GM23248 (cell line): ENCODE measurements around the gene DOCK6. TPM values are rescaled to one million over a fixed set of nuclear protein-coding genes. Genes with fewer than 3 reads are reported as not detected.

Experiments used
- DNase-seq: peaks from one replicate; pipeline ENCODE4 v3.0.0-alpha.2; 2015
- H2AFZ ChIP-seq: fragments of 200-600 bp; sonication (generic); 2 replicates; pipeline ENCODE4 v1.6.1; 2016; ENCODE audit warnings: antibody characterized with exemption
- H3F3A ChIP-seq: fragments of 200-600 bp; sonication (generic); 2 replicates; pipeline ENCODE4 v1.6.1; 2016; ENCODE audit warnings: mild to moderate bottlenecking, antibody characterized with exemption, mixed run types; ENCODE audit not compliant: insufficient read depth
- H3K27ac ChIP-seq: fragments of 200-600 bp; sonication (generic); 2 replicates; pipeline ENCODE4 v1.5.1; 2016; ENCODE audit warnings: mild to moderate bottlenecking
- H3K27me3 ChIP-seq: fragments of 200-600 bp; sonication (generic); replicated peaks from 2 replicates; pipeline ENCODE4 v1.6.1; 2016; ENCODE audit warnings: mild to moderate bottlenecking; ENCODE audit not compliant: insufficient read depth
- H3K36me3 ChIP-seq: fragments of 200-600 bp; sonication (generic); 2 replicates; pipeline ENCODE4 v1.6.1; 2016; ENCODE audit warnings: low read depth, mild to moderate bottlenecking
- H3K4me1 ChIP-seq: fragments of 200-600 bp; sonication (generic); 2 replicates; pipeline ENCODE4 v1.6.1; 2016; ENCODE audit warnings: mild to moderate bottlenecking; ENCODE audit not compliant: insufficient read depth
- H3K4me2 ChIP-seq: fragments of 200-600 bp; sonication (generic); one replicate; pipeline ENCODE4 v1.6.1; 2016; ENCODE audit warnings: mild to moderate bottlenecking; ENCODE audit not compliant: unreplicated experiment
- H3K4me3 ChIP-seq: fragments of 200-600 bp; sonication (generic); 2 replicates; pipeline ENCODE4 v1.5.1; 2016; ENCODE audit warnings: mild to moderate bottlenecking
- H3K79me2 ChIP-seq: fragments of 200-600 bp; sonication (generic); 2 replicates; pipeline ENCODE4 v1.6.1; 2016; ENCODE audit warnings: mild to moderate bottlenecking; ENCODE audit not compliant: insufficient read depth
- H3K9ac ChIP-seq: fragments of 200-600 bp; sonication (generic); 2 replicates; pipeline ENCODE4 v1.6.1; 2016; ENCODE audit warnings: mild to moderate bottlenecking
- H3K9me2 ChIP-seq: fragments of 200-600 bp; sonication (generic); 2 replicates; pipeline ENCODE4 v1.6.1; 2016; ENCODE audit warnings: mixed run types, mild to moderate bottlenecking, moderate library complexity; ENCODE audit not compliant: insufficient read depth
- H3K9me3 ChIP-seq: fragments of 200-600 bp; sonication (generic); one replicate; pipeline ENCODE4 v1.6.1; 2017; ENCODE audit warnings: low read depth
- H4K20me1 ChIP-seq: fragments of 200-600 bp; sonication (generic); 2 replicates; pipeline ENCODE4 v1.6.0; 2016; ENCODE audit not compliant: insufficient read depth
- EZH2 ChIP-seq: fragments of 200-600 bp; sonication (generic); IDR thresholded peaks from 2 replicates; pipeline ENCODE4 v1.6.1; 2018; ENCODE audit warnings: antibody characterized with exemption, mild to moderate bottlenecking; ENCODE audit not compliant: insufficient read depth, poor library complexity, severe bottlenecking
- EZH2phosphoT487 ChIP-seq: fragments of 200-600 bp; sonication (generic); IDR thresholded peaks from 2 replicates; pipeline ENCODE4 v1.6.1; 2018; ENCODE audit warnings: antibody characterized with exemption, moderate library complexity, mild to moderate bottlenecking, low read depth; ENCODE audit not compliant: insufficient read depth
- WGBS, 2 experiments: methylation state at CpG; one replicate each; pipeline ENCODE4 v1.1.6; 2015 to 2017; ENCODE audit warnings: low lambda C conversion rate in 2 of 2, low coverage in 1 of 2; ENCODE audit errors: missing lambda C conversion rate in 2 of 2; 5-methylcytosine and 5-hydroxymethylcytosine counted together
- in situ Hi-C: fragments of 300-500 bp; cut with MboI; formaldehyde crosslinking; loops from 2 replicates; pipeline ENCODE4 v1.15.0; 2020
- polyA plus RNA-seq: library from polyadenylated mRNA; unstranded; fragments of >200 nt; fragmentation: Nextera tagmentation; extraction: Ambion mirVana; gene quantifications from 2 replicates; pipeline ENCODE4 v1.2.1, GENCODE V29; 2016
- total RNA-seq: library from RNA; depleted of rRNA; stranded (reverse); fragments of >200 nt; shearing (Covaris generic); gene quantifications from 2 replicates; pipeline ENCODE4 v1.2.3, GENCODE V29; 2014

Gene DOCK6
- total and polyA plus RNA-seq, 2 experiments from 2014 or later, result 10.7 to 11.8 TPM

DNA sequence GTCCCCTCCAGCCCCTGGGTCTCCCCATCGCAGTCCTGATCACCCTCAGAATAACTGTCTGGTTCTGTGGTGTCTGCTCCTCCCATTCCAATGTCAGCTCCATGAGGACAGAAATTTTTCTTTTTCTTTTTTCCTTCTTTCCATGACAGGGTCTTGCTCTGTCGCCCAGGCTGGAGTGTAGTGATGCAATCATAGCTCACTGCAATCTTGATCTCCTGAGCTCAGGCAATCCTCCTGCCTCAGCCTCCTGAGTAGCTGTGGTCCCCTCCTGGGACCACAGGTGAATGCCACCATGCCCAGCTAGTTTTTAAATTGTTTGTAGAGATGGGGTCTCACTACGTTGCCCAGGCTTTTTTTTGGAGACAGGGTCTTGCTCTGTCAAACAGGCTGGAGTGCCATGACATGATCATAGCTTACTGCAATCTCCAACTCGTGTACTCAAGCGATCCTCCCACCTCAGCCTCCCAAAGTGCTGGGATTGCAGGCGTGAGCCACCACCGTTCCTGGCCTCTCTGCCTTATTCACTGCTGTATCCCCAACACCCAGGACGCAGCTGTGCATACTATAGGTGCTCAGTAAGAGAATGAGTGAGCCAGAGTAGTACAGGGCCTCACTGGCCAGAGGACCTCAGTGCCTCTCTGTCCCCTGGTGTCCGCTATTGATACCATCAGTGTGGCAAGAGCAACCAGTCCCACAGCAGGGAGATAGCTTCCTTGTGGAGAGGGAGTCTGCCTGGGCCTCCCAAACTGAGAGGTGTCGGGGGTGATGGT, 5.2 kb upstream of the DOCK6 start:
- no peaks in the 10 kb centered on the region for H3K36me3 ChIP-seq
- H3F3A ChIP-seq, result no peaks in the 10 kb centered on the region
- H3K9me3 ChIP-seq, result no peaks in the 10 kb centered on the region
- in situ Hi-C loops, result no loop called here
- H4K20me1 ChIP-seq, result no peaks in the 10 kb centered on the region
- no peak overlapping the region for H3K27ac ChIP-seq
- H3K4me3 ChIP-seq, result no peak overlapping the region
- no peak for DNase-seq
- 85 to 91% methylated on average over 10 of the region's 10 CpGs for WGBS, 2 experiments
- no peaks in the 10 kb centered on the region for H3K27me3 ChIP-seq
- H3K79me2 ChIP-seq, result no peaks in the 10 kb centered on the region
- H3K9ac ChIP-seq, result no peak overlapping the region
- TF ChIP-seq EZH2phosphoT487 (no peak), EZH2 (no peak)
- peaks cover 6% of the 10 kb centered on the region; the same call in 1 of the 2 replicates for H3K4me1 ChIP-seq
- H2AFZ ChIP-seq, result no peak overlapping the region
- no peak overlapping the region for H3K4me2 ChIP-seq
- H3K9me2 ChIP-seq, result no peaks in the 10 kb centered on the region

DNA sequence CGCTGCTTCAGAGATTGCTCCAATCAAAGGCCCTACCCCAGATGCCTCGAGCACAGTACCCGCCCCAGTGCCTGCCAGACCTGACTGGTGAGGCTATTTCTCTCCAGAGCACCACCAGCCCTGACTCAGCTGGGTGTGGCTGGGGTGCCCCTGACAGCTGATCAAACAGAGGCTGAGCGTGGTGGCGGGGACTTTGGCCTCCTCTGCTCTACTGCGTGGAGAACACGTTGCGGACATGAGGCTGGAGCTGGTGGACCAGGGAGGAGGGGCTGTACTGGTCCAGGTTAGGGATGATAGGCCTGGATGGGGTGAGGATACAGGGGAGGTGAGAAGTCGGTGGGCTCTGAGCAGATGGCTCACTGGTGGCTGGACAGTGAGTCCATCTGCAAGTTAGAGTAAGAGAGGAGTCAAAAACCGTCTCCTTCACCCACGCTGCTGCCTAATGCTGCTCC, 3.5 kb upstream of the DOCK6 start:
- H3K27me3 ChIP-seq, result no peaks in the 10 kb centered on the region
- no peak overlapping the region for H3K27ac ChIP-seq
- 60 to 70% methylated on average over 11 of the region's 11 CpGs for WGBS, 2 experiments
- H3K9ac ChIP-seq, result no peak overlapping the region
- H2AFZ ChIP-seq, result no peak overlapping the region
- no peaks in the 10 kb centered on the region for H4K20me1 ChIP-seq
- no peaks in the 10 kb centered on the region for H3K36me3 ChIP-seq
- no peak overlapping the region for H3K4me3 ChIP-seq
- DNase-seq, result peak; percentile 59
- no peaks in the 10 kb centered on the region for H3F3A ChIP-seq
- H3K79me2 ChIP-seq, result no peaks in the 10 kb centered on the region
- H3K9me3 ChIP-seq, result no peaks in the 10 kb centered on the region
- no peaks in the 10 kb centered on the region for H3K9me2 ChIP-seq
- no peak overlapping the region for H3K4me2 ChIP-seq
- in situ Hi-C loops, result no loop called here
- H3K4me1 ChIP-seq, result peaks cover 6% of the 10 kb centered on the region; the same call in 1 of the 2 replicates
- TF ChIP-seq EZH2phosphoT487 (no peak), EZH2 (no peak)

GRCh38 chr19:11265177-11265784, 3.0 kb upstream of the DOCK6 start:
- Histone ChIP-seq H3K27me3 (no peaks in the 10 kb centered on the region), H3K79me2 (no peaks in the 10 kb centered on the region), H3K36me3 (no peaks in the 10 kb centered on the region), H3F3A (no peaks in the 10 kb centered on the region), H3K27ac (no peak overlapping the region), H3K4me2 (no peak overlapping the region), H4K20me1 (no peaks in the 10 kb centered on the region), H3K4me3 (no peak overlapping the region), H3K9me2 (no peaks in the 10 kb centered on the region), H3K9ac (no peak overlapping the region), H3K9me3 (no peaks in the 10 kb centered on the region), H2AFZ (no peak overlapping the region), H3K4me1 (peaks cover 6% of the 10 kb centered on the region; the same call in 1 of the 2 replicates)
- WGBS, 2 experiments, result 84 to 87% methylated on average over 6 of the region's 6 CpGs
- TF ChIP-seq EZH2phosphoT487 (no peak), EZH2 (no peak)
- in situ Hi-C loops, result no loop called here
- no peak for DNase-seq

DNA sequence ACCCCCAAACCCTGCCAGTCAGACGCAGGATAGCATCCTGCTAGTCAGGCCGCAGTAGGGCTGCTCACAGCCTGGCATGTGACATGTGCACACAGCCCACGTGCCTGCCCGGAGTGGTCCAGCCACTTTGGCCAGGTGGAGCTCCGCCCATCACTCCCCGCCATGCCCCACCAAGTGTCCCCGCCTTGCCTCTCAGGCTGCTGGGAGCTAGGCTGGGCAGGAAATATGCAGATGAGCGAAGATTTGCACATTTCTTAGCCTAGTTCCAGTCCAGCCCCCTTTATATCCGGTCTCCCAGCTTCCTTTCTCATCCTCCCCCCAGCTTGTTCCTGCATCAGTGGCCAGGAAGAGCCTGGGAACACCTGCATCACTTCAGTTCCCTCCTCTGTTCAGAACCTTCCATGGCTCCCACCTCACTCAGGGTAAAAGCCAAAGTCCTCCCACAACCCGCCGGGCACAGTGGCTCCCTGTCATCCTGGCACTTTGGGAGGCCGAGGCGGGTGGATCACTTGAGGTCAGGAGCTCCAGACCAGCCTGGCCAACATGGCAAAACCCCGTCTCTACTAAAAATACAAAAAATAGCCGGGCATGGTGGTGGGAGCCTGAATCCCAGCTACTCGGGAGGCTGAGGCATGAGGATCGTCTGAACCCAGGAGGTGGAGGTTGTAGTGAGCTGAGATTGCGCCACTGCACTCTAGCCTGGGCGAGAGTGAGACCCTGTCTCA, 2.3 kb upstream of the DOCK6 start:
- Histone ChIP-seq H3K4me2 (no peak overlapping the region), H3F3A (no peaks in the 10 kb centered on the region), H2AFZ (no peak overlapping the region), H3K36me3 (no peaks in the 10 kb centered on the region), H3K9ac (no peak overlapping the region), H3K27ac (no peak overlapping the region), H4K20me1 (no peaks in the 10 kb centered on the region), H3K4me1 (peaks cover 6% of the 10 kb centered on the region; the same call in 1 of the 2 replicates), H3K9me3 (no peaks in the 10 kb centered on the region), H3K27me3 (no peaks in the 10 kb centered on the region), H3K79me2 (no peaks in the 10 kb centered on the region), H3K4me3 (no peak overlapping the region), H3K9me2 (no peaks in the 10 kb centered on the region)
- WGBS, 2 experiments, result 79 to 86% methylated on average over 19 of the region's 19 CpGs
- TF ChIP-seq EZH2 (no peak), EZH2phosphoT487 (no peak)
- no peak for DNase-seq
- in situ Hi-C loops, result no loop called here
